CD4-positive, alpha-beta T cell (primary cell): Measurements from ENCODE around the gene PCP2. TPM values are rescaled to one million over a fixed set of nuclear protein-coding genes. Genes with fewer than 3 reads are reported as not detected.
A peak's percentile ranks its signal among the peaks of the same experiment; 100 is the strongest.

ENCODE experiments used
- ATAC-seq: fragments of 200-7000 bp; cut with Tn5 transposase; one replicate; pipeline ENCODE4 v1.10.0; 2022; ENCODE audit warnings: mild to moderate bottlenecking; ENCODE audit not compliant: poor library complexity
- CTCF ChIA-PET: fragments of 350-600 bp; sonication (Branson Sonifier 250); formaldehyde crosslinking; loops from one replicate; lab custom pipeline; 2021; ENCODE audit warnings: antibody characterized with exemption, inconsistent platforms; lab: Charles Lee
- POLR2A ChIA-PET: fragments of 350-600 bp; sonication (Branson Sonifier 250); formaldehyde crosslinking; loops from one replicate; lab custom pipeline; 2021; ENCODE audit warnings: antibody characterized with exemption, inconsistent platforms; lab: Charles Lee
- DNase-seq, 14 experiments: peaks; one replicate each; pipeline ENCODE4 v3.0.0-alpha.2; 2013 to 2020; ENCODE audit warnings: mixed read lengths in 2 of 14
- H3K27ac ChIP-seq, 2 donors: one replicate each; pipeline versions ENCODE4 v1.5.1 to v1.7.0; 2013; ENCODE audit warnings: low read length in 2 of 2, low read depth in 1 of 2, mild to moderate bottlenecking in 1 of 2
- H3K27me3 ChIP-seq, 2 experiments: 1 replicate in 1 of 2; 2 replicates in 1 of 2; pipeline versions ENCODE4 v1.6.1 to v1.7.0; 2013; ENCODE audit warnings: low read length in 2 of 2, control low read depth in 1 of 2, mild to moderate bottlenecking in 1 of 2, moderate library complexity in 1 of 2; ENCODE audit not compliant: insufficient read depth in 2 of 2, control insufficient read depth in 1 of 2
- H3K36me3 ChIP-seq: one replicate; pipeline ENCODE4 v1.6.1; 2013; ENCODE audit warnings: low read length, control low read depth; ENCODE audit not compliant: insufficient read depth
- H3K4me1 ChIP-seq: one replicate; pipeline ENCODE4 v1.6.1; 2013; ENCODE audit warnings: low read length, control low read depth; ENCODE audit not compliant: insufficient read depth
- H3K4me3 ChIP-seq: one replicate; pipeline ENCODE4 v1.5.1; 2013; ENCODE audit warnings: mild to moderate bottlenecking, low read length, moderate library complexity
- H3K9me3 ChIP-seq, 2 experiments: 1 replicate in 1 of 2; 2 replicates in 1 of 2; pipeline versions ENCODE4 v1.6.1 to v1.7.0; 2013; ENCODE audit warnings: low read length in 2 of 2, mild to moderate bottlenecking in 2 of 2, control low read depth in 1 of 2, moderate library complexity in 1 of 2; ENCODE audit not compliant: control insufficient read depth in 1 of 2, insufficient read depth in 1 of 2
- H3K27ac Mint-ChIP-seq: one replicate; pipeline ENCODE4 v1.8.0; 2020; ENCODE audit warnings: mixed read lengths
- H3K27me3 Mint-ChIP-seq: one replicate; pipeline ENCODE4 v1.8.0; 2021; ENCODE audit warnings: mixed read lengths
- H3K36me3 Mint-ChIP-seq: one replicate; pipeline ENCODE4 v1.8.0; 2021; ENCODE audit warnings: low read depth, mixed read lengths
- H3K4me1 Mint-ChIP-seq: one replicate; pipeline ENCODE4 v1.8.0; 2021; ENCODE audit warnings: low read depth, mixed read lengths
- H3K4me3 Mint-ChIP-seq: one replicate; pipeline ENCODE4 v1.8.0; 2020; ENCODE audit warnings: mild to moderate bottlenecking, mixed read lengths
- H3K9me3 Mint-ChIP-seq: one replicate; pipeline ENCODE4 v1.8.0; 2020; ENCODE audit warnings: mixed read lengths
- intact Hi-C, 2 experiments: fragments of 100-400 bp; cut with DNase I in 1 of 2; cut with micrococcal nuclease in 1 of 2; formaldehyde crosslinking; loops; one replicate each; pipeline versions ENCODE4 v1.15.1 to v1.9.0; 2023 to 2025; cut with DNase I, micrococcal nuclease
- total RNA-seq, 174 experiments: library from RNA in 2 of 174; stranded (reverse) in 2 of 174; gene quantifications; one replicate each; pipeline ENCODE4 v1.2.3 and lab custom pipeline; 2021 to 2026
- TF ChIP-seq, protein P1 (sequence below): fragments of 200-600 bp; IDR thresholded peaks from one replicate; pipeline ENCODE4 v1.8.0; 2022; ENCODE audit warnings: antibody characterized with exemption, mild to moderate bottlenecking

PCP2 gene
- total RNA-seq, 2 experiments from 2014 or later, result 1.9 to 2.1 TPM

DNA sequence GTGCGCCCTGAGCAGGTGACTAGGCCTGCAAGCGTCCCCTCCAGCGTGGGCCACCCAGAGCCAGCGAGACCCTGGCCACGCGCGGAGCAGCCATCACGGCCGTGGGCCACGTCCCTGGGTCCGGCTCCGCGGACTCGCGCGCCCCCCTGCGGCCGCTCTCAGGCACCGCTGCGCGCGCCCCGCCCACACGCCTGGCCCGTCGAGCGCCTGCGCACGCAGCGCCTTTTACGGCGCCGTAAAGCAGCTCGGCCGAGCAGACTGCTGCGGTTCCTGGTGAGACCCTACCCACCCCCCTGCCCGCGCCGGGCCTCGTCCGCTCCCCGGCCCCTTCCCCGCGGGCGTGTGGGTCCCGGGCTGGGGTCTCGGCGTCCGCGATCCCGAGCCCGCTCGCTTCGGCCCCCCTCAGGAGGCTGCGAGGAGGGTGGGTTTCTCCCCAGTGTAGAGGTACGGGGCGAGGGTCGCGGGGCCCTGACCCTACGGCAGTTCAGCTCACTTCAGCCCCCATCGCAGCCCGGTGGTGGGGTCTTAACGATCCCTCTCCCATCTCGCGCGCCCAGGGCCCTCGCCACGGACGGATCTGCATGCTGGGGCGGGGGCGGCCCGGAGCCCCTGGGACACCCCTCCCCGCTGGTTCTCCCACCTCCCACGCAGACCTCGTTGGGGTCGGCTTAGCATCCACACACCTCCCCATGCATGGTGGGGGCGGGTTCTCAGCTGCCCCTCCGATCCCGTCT lies 47.3 kb upstream of the PCP2 start, which contains the start of gene TRAPPC5:
TSS of gene TRAPPC5 (plus strand) at position 228 of the 734 bp plus-strand sequence. CDS start 1,421 bp downstream, outside the sequence.
- Mint-ChIP-seq H3K4me1 (peaks cover 44% of the 10 kb centered on the region), H3K27me3 (peaks cover 29% of the 10 kb centered on the region), H3K9me3 (no peaks in the 10 kb centered on the region), H3K27ac (peak within 1 kb of the TSS; percentile 90), H3K36me3 (peaks cover 21% of the 10 kb centered on the region), H3K4me3 (peak within 1 kb of the TSS; percentile 97)
- CTCF ChIA-PET, result interaction anchor here (0.6 to 3.1 kb wide), 33 partner anchors 9 to 660 kb away, joined by 3 to 39 read pairs (median 5); partner anchors contain the start of genes MAP2K7, PET100, RETN and STXBP2
- no peaks in the 10 kb centered on the region for H3K9me3 ChIP-seq
- H3K36me3 ChIP-seq, result peaks cover 16% of the 10 kb centered on the region
- peaks cover 9 to 12% of the 10 kb centered on the region in 2 experiments for H3K27me3 ChIP-seq
- peaks cover 58% of the 10 kb centered on the region for H3K4me1 ChIP-seq
- intact Hi-C loops, result loop anchor here (1.0 to 10.0 kb wide), 6 partner anchors 28 to 578 kb away; partner anchors contain the start of genes PET100 (in 1 of the 2) and XAB2 (in 1 of the 2)
- peak within 1 kb of the TSS; percentile 100 for H3K4me3 ChIP-seq
- POLR2A ChIA-PET, result interaction anchor here (0.8 to 2.2 kb wide), 16 partner anchors 11 to 640 kb away, joined by 3 to 29 read pairs (median 4); partner anchors contain the start of genes ARHGEF18, NDUFA7, PET100 and RETN
- TF ChIP-seq, protein P1, sequence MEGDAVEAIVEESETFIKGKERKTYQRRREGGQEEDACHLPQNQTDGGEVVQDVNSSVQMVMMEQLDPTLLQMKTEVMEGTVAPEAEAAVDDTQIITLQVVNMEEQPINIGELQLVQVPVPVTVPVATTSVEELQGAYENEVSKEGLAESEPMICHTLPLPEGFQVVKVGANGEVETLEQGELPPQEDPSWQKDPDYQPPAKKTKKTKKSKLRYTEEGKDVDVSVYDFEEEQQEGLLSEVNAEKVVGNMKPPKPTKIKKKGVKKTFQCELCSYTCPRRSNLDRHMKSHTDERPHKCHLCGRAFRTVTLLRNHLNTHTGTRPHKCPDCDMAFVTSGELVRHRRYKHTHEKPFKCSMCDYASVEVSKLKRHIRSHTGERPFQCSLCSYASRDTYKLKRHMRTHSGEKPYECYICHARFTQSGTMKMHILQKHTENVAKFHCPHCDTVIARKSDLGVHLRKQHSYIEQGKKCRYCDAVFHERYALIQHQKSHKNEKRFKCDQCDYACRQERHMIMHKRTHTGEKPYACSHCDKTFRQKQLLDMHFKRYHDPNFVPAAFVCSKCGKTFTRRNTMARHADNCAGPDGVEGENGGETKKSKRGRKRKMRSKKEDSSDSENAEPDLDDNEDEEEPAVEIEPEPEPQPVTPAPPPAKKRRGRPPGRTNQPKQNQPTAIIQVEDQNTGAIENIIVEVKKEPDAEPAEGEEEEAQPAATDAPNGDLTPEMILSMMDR, result peak; percentile 93
- peak within 1 kb of the TSS; percentile 72 to 83 for H3K27ac ChIP-seq
- ATAC-seq (peak; percentile 40), DNase-seq (peak; percentile 76 to 95 (median 84))

- POLR2A ChIA-PET, result interaction anchor here (0.9 to 2.2 kb wide), 11 partner anchors 11 to 641 kb away, joined by 3 to 29 read pairs (median 4); partner anchors contain the start of genes ARHGEF18, NDUFA7, PET100 and RETN
- H3K4me1 ChIP-seq, result peaks cover 58% of the 10 kb centered on the region
Observed at GRCh38 chr19:7679771-7680605, 46.5 kb upstream of the PCP2 start.

More at GRCh38 chr19:7679771-7680605, 46.5 kb upstream of the PCP2 start:
- Mint-ChIP-seq H3K27ac (peak overlapping the region; percentile 78), H3K27me3 (peaks cover 31% of the 10 kb centered on the region), H3K9me3 (no peaks in the 10 kb centered on the region), H3K36me3 (peaks cover 16% of the 10 kb centered on the region), H3K4me1 (peaks cover 45% of the 10 kb centered on the region), H3K4me3 (peak overlapping the region; percentile 90)
- Histone ChIP-seq H3K9me3 (no peaks in the 10 kb centered on the region), H3K36me3 (peaks cover 16% of the 10 kb centered on the region), H3K27ac (no peak overlapping the region), H3K4me3 (peak overlapping the region; percentile 100), H3K27me3 (peaks cover 12% of the 10 kb centered on the region in 2 experiments)
- DNase-seq (peak in 1 of 14 experiments; percentile 4), ATAC-seq (no peak)
- intact Hi-C loops, result loop anchor here (1.0 to 10.0 kb wide), 7 partner anchors 27 to 578 kb away; partner anchors contain the start of genes PET100 (in 1 of the 2) and XAB2 (in 1 of the 2)
- CTCF ChIA-PET, result interaction anchor here (0.7 to 3.1 kb wide), 18 partner anchors 9 to 661 kb away, joined by 3 to 39 read pairs (median 7); partner anchors contain the start of genes MAP2K7, PET100, RETN and STXBP2
- TF ChIP-seq, protein P1, result no peak
